GM12874 (cell line): ENCODE results near the gene OGFRL1.

Source experiments
- TF ChIP-seq, protein P1 (sequence below): IDR thresholded peaks from 2 replicates; pipeline ENCODE4 v1.5.1; 2011; ENCODE audit warnings: low read depth, mild to moderate bottlenecking, control low read depth, low read length, moderate library complexity; ENCODE audit not compliant: insufficient read depth

The OGFRL1 gene

DNA sequence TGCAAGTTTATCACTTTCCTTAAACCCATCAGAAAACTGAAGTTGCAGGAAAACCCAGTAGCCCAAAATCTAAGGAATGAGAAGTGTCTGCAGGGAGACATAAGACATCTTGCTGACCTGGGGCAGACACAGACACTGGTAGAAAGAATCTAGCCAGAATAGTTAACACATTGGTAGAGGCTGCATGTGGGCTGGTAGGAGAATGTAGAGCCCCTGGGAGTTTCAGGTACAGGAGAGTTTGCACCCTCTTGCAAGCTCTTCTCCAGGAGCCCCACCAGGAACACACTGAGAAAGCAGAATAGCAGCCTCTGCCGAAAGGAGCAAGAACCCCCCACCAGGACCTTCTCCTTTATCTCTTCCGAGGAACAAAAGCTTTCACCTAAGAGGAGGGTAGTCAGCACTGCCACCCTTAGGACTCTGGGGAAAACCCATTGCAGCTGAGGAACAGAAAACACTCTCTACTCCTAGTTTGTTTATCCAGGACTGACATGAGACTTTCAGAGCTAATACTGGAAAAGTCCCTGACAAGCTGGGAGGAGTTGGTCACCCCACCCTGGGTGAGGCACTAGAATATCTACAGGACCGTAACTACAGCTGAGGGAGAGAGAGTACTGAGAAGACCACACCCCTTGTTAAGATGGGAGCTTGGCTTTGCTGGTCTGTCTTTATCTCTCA, 10.5 kb upstream of the OGFRL1 start:
- TF ChIP-seq, protein P1, sequence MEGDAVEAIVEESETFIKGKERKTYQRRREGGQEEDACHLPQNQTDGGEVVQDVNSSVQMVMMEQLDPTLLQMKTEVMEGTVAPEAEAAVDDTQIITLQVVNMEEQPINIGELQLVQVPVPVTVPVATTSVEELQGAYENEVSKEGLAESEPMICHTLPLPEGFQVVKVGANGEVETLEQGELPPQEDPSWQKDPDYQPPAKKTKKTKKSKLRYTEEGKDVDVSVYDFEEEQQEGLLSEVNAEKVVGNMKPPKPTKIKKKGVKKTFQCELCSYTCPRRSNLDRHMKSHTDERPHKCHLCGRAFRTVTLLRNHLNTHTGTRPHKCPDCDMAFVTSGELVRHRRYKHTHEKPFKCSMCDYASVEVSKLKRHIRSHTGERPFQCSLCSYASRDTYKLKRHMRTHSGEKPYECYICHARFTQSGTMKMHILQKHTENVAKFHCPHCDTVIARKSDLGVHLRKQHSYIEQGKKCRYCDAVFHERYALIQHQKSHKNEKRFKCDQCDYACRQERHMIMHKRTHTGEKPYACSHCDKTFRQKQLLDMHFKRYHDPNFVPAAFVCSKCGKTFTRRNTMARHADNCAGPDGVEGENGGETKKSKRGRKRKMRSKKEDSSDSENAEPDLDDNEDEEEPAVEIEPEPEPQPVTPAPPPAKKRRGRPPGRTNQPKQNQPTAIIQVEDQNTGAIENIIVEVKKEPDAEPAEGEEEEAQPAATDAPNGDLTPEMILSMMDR: no peak

DNA sequence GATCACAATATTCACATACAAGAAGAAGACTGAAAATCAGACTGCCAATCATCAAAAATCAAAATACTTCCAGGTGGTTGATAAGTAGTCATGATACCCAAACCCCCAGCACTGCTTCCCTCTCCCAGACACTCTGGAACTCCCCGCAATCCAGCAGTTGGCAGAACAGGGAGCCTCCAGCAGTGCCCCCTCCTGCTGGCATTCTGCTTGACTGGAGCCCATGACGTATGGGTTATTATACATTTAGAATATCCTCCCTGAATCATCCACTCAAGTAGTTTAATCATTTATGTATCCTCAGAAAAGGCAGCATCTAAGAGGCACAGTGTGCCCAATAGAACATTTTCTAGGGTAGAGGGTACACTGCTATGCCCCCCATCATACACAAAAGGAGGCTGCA, 9.3 kb upstream of the OGFRL1 start:
- TF ChIP-seq, protein P1: no peak

DNA sequence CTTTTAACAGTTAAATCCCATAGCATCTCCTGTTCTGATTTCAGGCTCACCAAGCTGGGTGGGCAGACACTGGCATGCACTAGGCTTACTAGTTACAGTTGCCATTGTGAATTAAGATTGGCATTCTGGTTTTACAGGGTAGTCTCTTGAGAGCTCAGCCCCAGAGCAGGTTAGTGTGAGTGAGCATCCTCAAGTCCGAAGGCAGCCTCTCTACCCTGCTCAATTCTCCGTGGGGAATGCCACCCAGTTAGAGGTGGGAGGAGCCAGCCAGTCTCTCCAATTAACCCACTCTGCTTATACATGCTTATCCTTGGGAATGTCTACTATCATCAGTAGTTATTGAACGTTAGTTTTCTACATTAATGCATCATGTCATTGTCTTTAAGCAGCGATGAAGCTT, 8.9 kb upstream of the OGFRL1 start:
- TF ChIP-seq, protein P1: no peak

DNA sequence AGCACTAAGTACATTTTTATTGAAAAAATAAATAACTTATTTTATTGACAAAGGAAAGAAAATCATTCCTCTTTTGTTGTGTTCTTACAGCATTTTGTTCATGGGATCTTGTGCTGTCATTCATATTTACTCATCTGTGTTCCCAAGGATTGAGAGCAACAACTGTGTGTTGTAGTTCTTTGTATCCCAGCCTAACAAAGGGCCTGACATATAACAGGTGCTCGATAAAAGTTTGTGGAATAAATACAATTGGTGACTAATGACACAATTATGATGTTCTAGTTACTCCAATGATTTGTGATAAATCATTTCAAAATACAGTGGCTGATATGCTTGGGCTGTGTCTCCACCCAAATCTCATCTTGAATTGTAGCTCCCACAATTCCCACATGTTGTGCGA, 7.9 kb upstream of the OGFRL1 start:
- TF ChIP-seq, protein P1: no peak

DNA sequence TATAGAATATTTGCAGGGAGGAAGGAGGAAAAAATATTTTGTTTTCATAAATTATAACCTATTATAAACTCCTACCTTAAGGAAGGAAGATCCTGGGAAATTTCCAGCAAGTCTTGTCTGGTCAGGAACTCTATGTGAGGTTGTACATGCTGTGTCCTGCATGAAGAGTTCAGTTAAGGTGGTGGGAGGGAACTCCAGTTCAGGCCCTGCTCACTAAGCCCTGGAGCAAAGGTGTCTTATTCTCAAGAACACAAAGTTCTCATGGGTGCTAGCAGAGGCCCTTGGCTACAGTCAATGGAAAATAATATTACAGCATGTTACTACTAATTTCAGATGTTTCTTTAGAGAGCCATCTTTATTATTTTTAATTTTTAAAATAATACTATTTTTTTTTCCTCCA, 3.8 kb upstream of the OGFRL1 start:
- TF ChIP-seq, protein P1: no peak

DNA sequence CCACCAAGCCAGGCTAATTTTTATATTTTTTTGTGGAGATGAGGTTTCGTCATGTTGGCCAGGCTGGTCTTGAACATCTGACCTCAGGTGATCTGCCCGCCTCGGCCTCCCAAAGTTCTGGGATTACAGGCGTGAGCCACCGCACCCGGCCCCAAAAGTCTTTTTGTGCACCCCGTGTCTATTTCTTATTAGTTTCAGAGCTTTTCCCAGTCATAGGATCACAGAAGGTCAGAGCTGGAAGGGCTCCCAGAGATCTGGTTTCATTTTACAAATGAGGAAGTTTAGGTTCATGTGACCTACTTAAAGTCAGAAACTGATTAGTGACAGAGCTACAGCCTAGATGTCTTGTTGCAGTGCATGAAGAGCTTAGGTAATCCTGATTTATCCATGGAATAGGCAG, 1.6 kb upstream of the OGFRL1 start:
- TF ChIP-seq, protein P1: no peak

DNA sequence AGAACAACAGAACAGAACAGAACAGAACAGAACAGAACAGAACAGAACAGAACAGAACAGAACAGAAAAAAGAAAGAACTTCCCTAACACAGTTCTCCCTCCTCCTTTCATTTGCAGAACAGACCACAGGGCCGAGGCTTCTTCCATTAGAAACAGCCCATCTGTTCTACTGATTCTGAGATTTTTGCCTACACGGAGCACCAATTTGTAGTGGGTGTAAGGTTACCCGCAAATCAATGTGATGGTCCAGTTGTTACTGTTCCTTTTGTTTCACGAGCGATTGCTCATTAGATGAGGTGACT, 734 bp upstream of the OGFRL1 start:
- TF ChIP-seq, protein P1: no peak
